ENCODE measurements around the gene ZNF367. TPM values are rescaled to one million over a fixed set of nuclear protein-coding genes. Genes with fewer than 3 reads are reported as not detected.

ZNF367 gene
- total RNA-seq, 1 donor from 2014 or later = 4.3 TPM

DNA sequence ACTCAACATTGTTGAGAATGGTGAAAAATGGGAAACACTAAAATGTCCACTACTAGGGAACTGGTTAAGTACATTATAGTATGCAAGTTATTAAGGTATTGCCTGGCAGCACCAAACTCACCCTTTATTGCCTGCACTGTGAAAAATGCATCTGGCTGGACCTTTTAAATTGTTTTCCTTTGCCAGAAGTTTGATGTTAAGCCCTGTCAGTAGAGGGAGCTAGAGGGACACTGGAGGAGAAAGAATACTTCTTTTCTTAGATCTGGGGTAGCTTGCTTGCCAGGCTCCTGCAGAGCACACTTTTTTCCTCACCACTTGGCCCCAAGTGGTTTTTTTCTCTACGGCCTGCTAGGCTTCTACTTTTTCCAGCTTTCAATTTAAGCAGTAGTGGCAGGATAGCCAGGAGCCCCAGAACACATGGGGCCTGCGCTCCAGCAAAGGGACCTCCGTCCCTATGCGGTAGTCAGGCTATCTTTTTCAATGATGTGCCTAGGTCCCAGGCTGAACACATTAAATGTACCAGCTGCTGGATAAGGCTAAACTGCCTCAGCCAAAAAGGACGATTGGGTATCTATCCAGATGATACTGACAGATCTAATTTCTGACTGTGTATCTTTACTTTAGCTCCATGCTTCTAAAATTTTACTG lies 23.8 kb upstream of the ZNF367 start:
- no peak for DNase-seq
- peak; percentile 31 for ATAC-seq (ENCODE audit: poor library complexity)
- intact Hi-C loops (cut with DNase I) = no loop called here

DNA sequence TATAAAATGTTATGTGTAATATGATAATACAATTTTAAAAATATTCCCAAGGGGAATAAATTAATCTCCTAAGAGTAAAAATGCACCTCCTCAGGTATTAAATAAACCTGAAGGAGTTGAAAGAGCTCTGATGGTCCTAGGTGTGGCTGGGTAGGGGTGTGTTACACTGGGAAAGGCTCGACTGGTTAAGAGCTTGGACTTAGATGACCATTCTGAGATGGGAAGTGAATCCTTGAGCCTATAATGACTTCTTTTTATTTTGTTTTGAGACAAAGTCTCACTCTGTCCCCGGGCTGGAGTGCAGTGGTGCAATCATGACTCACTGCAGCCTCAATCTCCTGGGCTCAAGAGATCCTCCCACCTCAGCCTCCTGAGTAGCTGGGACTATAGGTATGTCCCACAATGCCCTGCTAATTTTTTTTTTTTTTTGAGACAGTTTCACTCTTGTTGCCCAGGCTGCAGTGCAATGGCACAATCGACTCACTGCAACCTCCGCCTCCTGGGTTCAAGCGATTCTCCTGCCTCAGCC lies 22.6 kb upstream of the ZNF367 start:
- ATAC-seq (ENCODE audit: poor library complexity) = no peak
- intact Hi-C loops (cut with DNase I) = no loop called here

GRCh38 chr9:96437454-96437853 lies 19.3 kb upstream of the ZNF367 start:
- ATAC-seq (ENCODE audit: poor library complexity) = no peak
- no peak for DNase-seq
- intact Hi-C loops (cut with DNase I) = no loop called here

More for the DNA sequence above, 22.6 kb upstream of the ZNF367 start:
- DNase-seq = no peak

DNA sequence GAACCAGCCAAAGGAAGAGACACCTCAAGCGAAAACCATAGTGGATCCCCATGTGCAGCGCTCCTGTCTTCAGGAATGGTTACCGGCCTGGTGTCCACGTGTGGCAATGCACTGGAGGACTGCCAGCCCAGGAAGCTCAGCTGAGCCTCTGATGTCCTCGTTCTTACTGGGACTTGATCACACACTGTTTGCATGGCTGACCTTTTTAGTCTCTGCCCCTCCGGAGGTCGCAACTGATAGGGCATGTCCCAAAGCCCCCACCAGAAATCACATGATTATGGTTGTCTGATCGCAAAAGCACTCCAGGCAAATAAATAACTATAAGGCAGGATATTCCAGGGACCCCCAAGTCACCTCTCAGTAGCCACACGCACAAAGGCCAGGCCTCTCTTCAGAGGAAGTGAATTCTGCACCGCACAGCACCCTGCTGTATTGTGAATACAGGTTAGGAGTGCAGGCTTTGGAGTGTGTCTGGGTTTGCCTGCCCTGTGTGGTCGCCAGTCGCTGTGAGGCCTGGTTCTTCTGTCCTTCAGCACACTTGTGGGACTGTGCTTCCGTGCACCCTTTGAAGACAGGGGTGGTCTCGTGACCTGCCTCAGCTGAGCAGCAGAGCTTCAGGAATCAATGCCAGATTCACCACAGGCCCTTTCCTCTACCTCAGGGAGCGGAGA lies 18.4 kb upstream of the ZNF367 start:
- intact Hi-C loops (cut with DNase I) = no loop called here
- no peak for DNase-seq
- no peak for ATAC-seq (ENCODE audit: poor library complexity)

- DNase-seq (no peak), ATAC-seq (ENCODE audit: poor library complexity) (no peak)
- intact Hi-C loops (cut with DNase I) = no loop called here
Measured at GRCh38 chr9:96436063-96436455, 17.9 kb upstream of the ZNF367 start.

GRCh38 chr9:96435345-96435744 lies 17.2 kb upstream of the ZNF367 start:
- no peak for ATAC-seq (ENCODE audit: poor library complexity)
- no peak for DNase-seq
- intact Hi-C loops (cut with DNase I) = no loop called here

DNA sequence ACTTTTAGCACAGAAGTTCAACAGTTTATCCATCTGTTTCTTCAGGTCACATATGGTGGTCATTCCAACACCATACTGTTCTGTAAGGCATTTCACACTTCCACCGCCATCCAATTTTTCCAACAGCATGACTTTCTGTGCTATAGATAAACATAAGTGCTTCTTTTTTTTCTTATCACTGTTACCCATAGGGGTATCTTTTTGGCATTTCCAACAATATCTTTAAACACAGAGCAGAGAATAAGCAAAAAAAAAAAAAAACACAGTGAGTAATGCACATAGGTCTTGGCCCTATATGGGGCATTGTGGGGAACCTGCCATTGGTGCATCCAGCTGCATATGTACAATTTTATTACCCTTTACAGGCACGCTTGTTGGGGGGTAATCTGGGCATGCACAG lies 12.2 kb upstream of the ZNF367 start:
- DNase-seq = no peak
- no peak for ATAC-seq (ENCODE audit: poor library complexity)
- intact Hi-C loops (cut with DNase I) = no loop called here

GRCh38 chr9:96429732-96430131 lies 11.6 kb upstream of the ZNF367 start:
- DNase-seq = no peak
- no peak for ATAC-seq (ENCODE audit: poor library complexity)
- intact Hi-C loops (cut with DNase I) = no loop called here

DNA sequence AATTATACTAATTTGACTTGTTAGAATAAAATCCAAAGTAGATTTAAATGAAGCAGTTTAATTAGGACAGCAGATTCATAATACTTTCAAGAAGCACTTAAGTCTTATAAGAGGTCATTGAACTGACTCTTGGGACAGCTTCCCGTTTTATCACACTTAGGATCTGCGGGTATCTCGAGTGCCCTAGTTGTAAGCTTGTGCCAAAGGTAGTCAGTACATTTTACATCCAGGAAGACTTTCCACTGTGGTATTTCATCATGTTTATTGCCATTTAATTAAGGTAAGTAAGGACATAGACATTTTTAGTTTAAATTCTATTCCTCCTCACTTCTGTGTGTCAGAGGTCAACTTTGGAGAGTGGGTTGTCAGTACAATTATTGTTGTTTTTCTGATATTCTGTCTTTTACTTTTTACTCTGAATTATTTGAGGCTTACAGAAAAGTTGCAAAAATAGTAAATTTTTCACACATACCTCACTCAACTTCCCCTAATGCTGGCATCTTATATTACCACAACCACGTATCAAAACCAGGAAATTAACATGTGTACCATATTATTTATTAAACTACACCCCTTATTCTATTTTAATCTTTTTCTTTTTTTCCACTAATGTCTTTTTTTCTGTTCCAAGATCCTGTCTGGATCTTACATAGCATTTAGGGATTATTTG lies 7.5 kb upstream of the ZNF367 start:
- ATAC-seq (ENCODE audit: poor library complexity) (no peak), DNase-seq (no peak)
- intact Hi-C loops (cut with DNase I) = no loop called here

GRCh38 chr9:96423985-96424336 lies 5.8 kb upstream of the ZNF367 start:
- ATAC-seq (ENCODE audit: poor library complexity) (no peak), DNase-seq (no peak)
- intact Hi-C loops (cut with DNase I) = no loop called here

DNA sequence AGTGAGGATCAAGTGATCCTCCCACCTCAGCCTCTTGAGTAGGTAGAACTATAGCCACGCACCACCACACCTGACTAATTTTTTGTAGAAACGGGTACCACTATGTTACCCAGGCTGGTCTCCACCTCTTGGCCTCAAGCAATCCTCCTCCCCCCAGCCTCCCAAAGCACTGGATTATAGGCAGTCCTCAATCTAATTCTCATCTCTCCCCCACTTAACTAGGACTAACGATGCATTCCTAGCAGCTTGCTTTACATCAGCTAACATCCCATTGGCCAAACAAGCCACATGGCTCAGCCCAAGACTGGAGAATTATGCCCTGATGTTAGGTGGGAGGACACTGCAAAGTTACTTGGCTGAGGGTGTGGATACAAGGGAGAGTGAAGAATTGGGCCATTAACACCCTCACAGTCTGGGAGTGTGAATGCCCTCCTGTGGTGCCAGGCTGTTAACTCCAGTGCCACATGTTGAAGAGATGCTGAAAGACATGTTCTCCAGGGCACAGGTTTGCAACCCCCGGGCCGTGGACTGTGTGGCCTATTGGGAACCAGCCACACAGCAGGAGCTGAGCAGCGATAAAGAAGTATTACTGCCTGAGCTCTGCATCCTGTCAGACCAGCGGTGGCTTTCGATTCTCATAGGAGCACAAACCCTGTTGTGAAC lies 5.3 kb upstream of the ZNF367 start:
- intact Hi-C loops (cut with DNase I) = no loop called here
- ATAC-seq (ENCODE audit: poor library complexity) (no peak), DNase-seq (no peak)

DNA sequence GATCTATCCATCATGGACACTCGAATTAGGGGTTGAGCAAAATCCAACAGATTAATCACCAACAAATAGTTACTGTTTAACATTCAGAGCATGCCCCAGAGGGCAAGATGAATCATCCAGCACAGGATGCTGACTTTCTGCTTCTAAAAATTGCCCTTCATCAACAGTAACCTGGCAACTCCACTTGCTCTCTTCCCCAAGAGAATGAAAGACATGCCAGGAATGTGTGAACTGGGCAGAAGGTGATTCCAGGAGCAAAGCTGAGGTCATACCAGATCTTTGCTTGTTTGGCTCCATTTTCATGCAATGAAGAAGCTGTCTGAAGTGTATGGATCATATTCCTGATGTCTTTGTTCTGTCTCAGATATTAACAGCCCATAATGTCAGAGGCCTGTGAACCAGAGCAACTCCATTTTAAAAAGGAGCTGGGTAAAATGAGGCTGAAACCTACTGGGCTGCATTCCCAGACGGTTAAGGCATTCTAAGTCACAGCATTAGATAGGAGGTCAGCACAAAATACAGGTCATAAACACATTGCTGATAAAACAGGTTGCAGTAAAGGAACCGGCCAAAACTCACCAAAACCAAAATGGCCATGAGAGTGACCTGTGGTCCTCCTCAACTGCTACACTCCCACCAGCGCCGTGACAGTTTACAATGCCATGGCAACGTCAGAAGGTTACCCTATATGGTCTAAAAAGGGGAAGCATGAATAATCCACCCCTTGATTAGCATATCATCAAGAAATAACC lies 2.5 kb upstream of the ZNF367 start:
- DNase-seq = no peak
- intact Hi-C loops (cut with DNase I) = no loop called here

DNA sequence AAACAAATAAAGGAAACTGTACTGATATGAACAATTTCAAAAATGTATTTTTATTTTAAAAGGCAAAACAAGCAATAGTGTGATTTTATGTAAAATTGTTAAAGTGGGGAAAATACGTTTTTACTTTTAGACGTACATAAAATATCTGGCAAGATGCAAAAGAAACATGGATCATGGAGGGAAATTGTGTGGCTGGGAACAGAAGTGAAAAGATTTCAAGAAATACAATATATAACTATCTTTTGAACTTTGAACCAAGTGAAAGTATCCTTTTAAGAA lies 1.5 kb upstream of the ZNF367 start:
- intact Hi-C loops (cut with DNase I) = loop anchor here (2.0 to 5.0 kb wide), 2 partner anchors 31 to 37 kb away; partner anchors contain the start of genes HABP4 and SLC35D2
- ATAC-seq (ENCODE audit: poor library complexity) (no peak), DNase-seq (no peak)

More for the DNA sequence above, 2.5 kb upstream of the ZNF367 start:
- peak; percentile 42 for ATAC-seq (ENCODE audit: poor library complexity)

GRCh38 chr9:96418920-96419690 lies 935 bp upstream of the ZNF367 start:
- intact Hi-C loops (cut with DNase I) = loop anchor here (2.0 to 5.0 kb wide), 2 partner anchors 32 to 37 kb away; partner anchors contain the start of genes HABP4 and SLC35D2
- DNase-seq (peak; percentile 88), ATAC-seq (ENCODE audit: poor library complexity) (peak; percentile 79)

DNA sequence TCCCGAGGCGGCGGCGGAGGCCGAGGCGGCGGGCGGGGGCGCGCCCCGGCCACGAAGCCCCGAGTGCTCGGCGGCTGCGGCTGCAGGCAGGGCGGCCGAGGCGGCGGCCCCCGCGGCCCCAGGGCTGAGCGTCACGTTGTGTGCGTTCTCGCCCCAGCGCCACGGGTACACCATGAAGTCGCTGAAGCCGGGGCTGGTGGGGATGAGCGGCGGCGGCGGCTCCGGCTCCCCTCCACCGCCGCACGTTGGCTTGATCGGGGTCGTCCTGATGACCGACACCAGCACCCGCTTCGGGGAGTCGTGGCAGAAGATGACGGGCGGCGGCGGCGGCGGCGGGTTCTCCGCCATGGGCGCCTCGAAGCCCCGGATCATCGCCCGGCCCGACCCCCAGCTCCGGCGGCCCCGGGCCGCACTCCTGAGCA lies 498 bp downstream of the ZNF367 start:
- DNase-seq = peak; percentile 45
- intact Hi-C loops (cut with DNase I) = loop anchor here (2.0 to 5.0 kb wide), 2 partner anchors 33 to 35 kb away; partner anchors contain the start of genes HABP4 and SLC35D2
- no peak for ATAC-seq (ENCODE audit: poor library complexity)

DNA sequence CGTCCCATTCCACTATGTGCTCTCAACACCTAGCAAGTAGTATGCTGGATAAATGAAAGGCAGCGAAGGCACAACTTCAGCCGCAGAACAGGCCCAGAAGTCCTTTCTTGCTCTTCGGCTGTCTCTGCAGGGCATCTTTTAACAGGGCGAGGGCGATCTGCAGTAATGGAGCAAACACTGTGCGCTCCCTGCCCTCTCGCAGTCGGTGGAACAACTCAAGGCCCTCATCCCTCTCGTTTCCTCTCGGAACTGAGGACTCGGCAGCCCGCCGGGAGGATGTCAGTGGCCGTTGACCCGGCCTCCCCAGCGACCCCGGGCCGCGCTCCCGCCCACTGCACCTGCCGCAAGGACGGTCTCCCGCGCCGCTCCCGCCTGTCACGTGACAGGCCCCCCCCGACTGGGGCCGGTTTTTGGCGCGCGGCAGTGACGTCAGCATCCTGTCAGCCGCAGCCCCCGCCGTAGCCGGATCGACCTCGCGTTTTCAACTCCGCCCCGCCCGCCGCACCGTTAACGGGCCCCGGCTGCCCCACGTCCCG lies 1.1 kb downstream of the ZNF367 start:
- intact Hi-C loops (cut with DNase I) = loop anchor here (5.0 kb wide), 1 partner anchor 35 kb away; the partner anchor contains the start of gene SLC35D2
- ATAC-seq (ENCODE audit: poor library complexity) = peak; percentile 35
- peak; percentile 93 for DNase-seq

GRCh38 chr9:96413302-96414221 lies 4.6 kb downstream of the ZNF367 start:
- intact Hi-C loops (cut with DNase I) = no loop called here
- DNase-seq (no peak), ATAC-seq (ENCODE audit: poor library complexity) (no peak)
